Neutrophil (primary cell): ENCODE results near the gene THAP4.

Experiments used
- H3K27ac ChIP-seq: fragments of 200-600 bp; sonication (generic); 2 replicates; pipeline ENCODE4 v1.5.1; 2016; ENCODE audit warnings: mild to moderate bottlenecking, moderate library complexity
- H3K27me3 ChIP-seq: fragments of 200-600 bp; sonication (generic); 2 replicates; pipeline ENCODE4 v1.6.0; 2016; ENCODE audit warnings: mild to moderate bottlenecking
- H3K36me3 ChIP-seq: fragments of 200-600 bp; sonication (generic); 2 replicates; pipeline ENCODE4 v1.5.1; 2017
- H3K4me1 ChIP-seq, 2 experiments: fragments of 200-600 bp in 1 of 2; sonication (generic) in 1 of 2; 1 replicate in 1 of 2; 2 replicates in 1 of 2; pipeline versions ENCODE4 v1.5.1 to v1.6.1; 2013 to 2016; ENCODE audit warnings: low read depth in 1 of 2, low read length in 1 of 2, mild to moderate bottlenecking in 1 of 2, moderate library complexity in 1 of 2; ENCODE audit not compliant: control insufficient read depth in 1 of 2, insufficient read depth in 1 of 2
- H3K4me3 ChIP-seq, 2 experiments: fragments of 200-600 bp in 1 of 2; sonication (generic) in 1 of 2; 1 replicate in 1 of 2; 2 replicates in 1 of 2; pipeline ENCODE4 v1.5.1; 2013 to 2016; ENCODE audit warnings: low read depth in 1 of 2, low read length in 1 of 2, mild to moderate bottlenecking in 1 of 2, moderate library complexity in 1 of 2
- H3K9me3 ChIP-seq: fragments of 200-600 bp; sonication (generic); 2 replicates; pipeline ENCODE4 v1.5.1; 2016
- CTCF ChIP-seq: fragments of 200-600 bp; sonication (generic); IDR thresholded peaks from 2 replicates; pipeline ENCODE4 v1.5.1; 2016; ENCODE audit warnings: antibody characterized with exemption

Gene THAP4

GRCh38 chr2:241548451-241548835 lies 88.5 kb downstream of the THAP4 start:
- no peaks in the 10 kb centered on the region for H3K36me3 ChIP-seq
- H3K27ac ChIP-seq: no peak overlapping the region
- no peak overlapping the region for H3K4me3 ChIP-seq
- H3K27me3 ChIP-seq: peaks cover 92% of the 10 kb centered on the region
- TF ChIP-seq CTCF: no peak
- no peaks in the 10 kb centered on the region for H3K9me3 ChIP-seq
- H3K4me1 ChIP-seq: no peaks in the 10 kb centered on the region

- peaks cover 92% of the 10 kb centered on the region for H3K27me3 ChIP-seq
- H3K4me1 ChIP-seq: no peaks in the 10 kb centered on the region
Observed at GRCh38 chr2:241547781-241548450, 89.0 kb downstream of the THAP4 start.

GRCh38 chr2:241546771-241547498 lies 90.0 kb downstream of the THAP4 start:
- Histone ChIP-seq H3K27me3 (peaks cover 92% of the 10 kb centered on the region), H3K4me3 (no peak overlapping the region), H3K27ac (no peak overlapping the region)

More at GRCh38 chr2:241547781-241548450, 89.0 kb downstream of the THAP4 start:
- no peak overlapping the region for H3K4me3 ChIP-seq
- no peak overlapping the region for H3K27ac ChIP-seq
- H3K36me3 ChIP-seq: no peaks in the 10 kb centered on the region
- no peaks in the 10 kb centered on the region for H3K9me3 ChIP-seq
- TF ChIP-seq CTCF: no peak

GRCh38 chr2:241545523-241546473 lies 91.2 kb downstream of the THAP4 start:
- Histone ChIP-seq H3K4me1 (peaks cover 2% of the 10 kb centered on the region in 2 experiments), H3K27ac (no peak overlapping the region), H3K36me3 (no peaks in the 10 kb centered on the region), H3K9me3 (no peaks in the 10 kb centered on the region), H3K27me3 (peaks cover 92% of the 10 kb centered on the region), H3K4me3 (no peak overlapping the region)
- no peak for TF ChIP-seq CTCF

More at GRCh38 chr2:241546771-241547498, 90.0 kb downstream of the THAP4 start:
- Histone ChIP-seq H3K36me3 (no peaks in the 10 kb centered on the region), H3K9me3 (no peaks in the 10 kb centered on the region), H3K4me1 (no peaks in the 10 kb centered on the region)
- TF ChIP-seq CTCF: no peak

GRCh38 chr2:241545106-241545505 lies 91.9 kb downstream of the THAP4 start:
- peaks cover 92% of the 10 kb centered on the region for H3K27me3 ChIP-seq
- no peak overlapping the region for H3K4me3 ChIP-seq
- no peaks in the 10 kb centered on the region for H3K9me3 ChIP-seq
- H3K36me3 ChIP-seq: no peaks in the 10 kb centered on the region
- no peak for TF ChIP-seq CTCF
- no peak overlapping the region for H3K27ac ChIP-seq
- peaks cover 4 to 5% of the 10 kb centered on the region in 2 experiments for H3K4me1 ChIP-seq
